GM12892 (cell line): Measurements from ENCODE around the gene SYNJ2.

ENCODE experiments used
- DNase-seq: peaks from one replicate; pipeline ENCODE4 v3.0.0; 2011; ENCODE audit not compliant: insufficient read length
- FAIRE-seq: peaks from 2 replicates; lab custom pipeline; 2011; peaks lifted over from hg19 to GRCh38; lab: Jason Lieb, UNC
- POLR2A ChIP-seq: IDR thresholded peaks from 2 replicates; pipeline ENCODE4 v1.6.1; 2011; ENCODE audit warnings: low read depth, low read length, control low read depth
- POLR2AphosphoS5 ChIP-seq: IDR thresholded peaks from 2 replicates; pipeline ENCODE4 v1.6.1; 2011; ENCODE audit warnings: low read depth, low read length, control low read depth
- TAF1 ChIP-seq: IDR thresholded peaks from 2 replicates; pipeline ENCODE4 v1.6.1; 2011; ENCODE audit warnings: low read depth, mild to moderate bottlenecking, control low read depth, low read length, borderline replicate concordance

SYNJ2 gene

DNA sequence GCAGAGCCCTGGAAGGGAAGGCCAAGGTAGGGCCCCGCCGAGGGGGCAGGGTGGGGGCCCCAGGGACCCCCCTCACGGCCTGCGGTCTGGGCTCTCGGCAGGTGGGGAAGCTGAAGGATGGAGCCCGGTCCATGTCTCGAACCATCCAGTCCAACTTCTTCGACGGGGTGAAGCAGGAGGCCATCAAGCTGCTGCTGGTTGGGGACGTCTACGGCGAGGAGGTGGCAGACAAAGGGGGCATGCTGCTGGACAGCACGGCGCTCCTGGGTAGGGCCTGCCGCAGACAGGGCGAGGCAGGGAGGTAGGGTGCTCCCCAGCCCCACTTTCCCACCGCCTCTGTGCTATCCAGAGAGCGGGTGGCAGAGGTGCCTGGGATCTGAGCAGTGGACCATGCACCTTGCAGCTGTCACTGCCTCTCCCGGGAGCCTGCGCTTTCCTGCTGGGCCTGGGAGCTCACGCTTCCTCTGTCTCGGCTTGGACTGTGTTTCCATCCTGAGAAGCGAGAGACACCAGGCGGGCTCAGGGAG, 83.1 kb downstream of the SYNJ2 start:
- no peak for FAIRE-seq
- no peak for TF ChIP-seq POLR2AphosphoS5
- no peak for TF ChIP-seq POLR2A
- TF ChIP-seq TAF1: no peak
- no peak for DNase-seq

DNA sequence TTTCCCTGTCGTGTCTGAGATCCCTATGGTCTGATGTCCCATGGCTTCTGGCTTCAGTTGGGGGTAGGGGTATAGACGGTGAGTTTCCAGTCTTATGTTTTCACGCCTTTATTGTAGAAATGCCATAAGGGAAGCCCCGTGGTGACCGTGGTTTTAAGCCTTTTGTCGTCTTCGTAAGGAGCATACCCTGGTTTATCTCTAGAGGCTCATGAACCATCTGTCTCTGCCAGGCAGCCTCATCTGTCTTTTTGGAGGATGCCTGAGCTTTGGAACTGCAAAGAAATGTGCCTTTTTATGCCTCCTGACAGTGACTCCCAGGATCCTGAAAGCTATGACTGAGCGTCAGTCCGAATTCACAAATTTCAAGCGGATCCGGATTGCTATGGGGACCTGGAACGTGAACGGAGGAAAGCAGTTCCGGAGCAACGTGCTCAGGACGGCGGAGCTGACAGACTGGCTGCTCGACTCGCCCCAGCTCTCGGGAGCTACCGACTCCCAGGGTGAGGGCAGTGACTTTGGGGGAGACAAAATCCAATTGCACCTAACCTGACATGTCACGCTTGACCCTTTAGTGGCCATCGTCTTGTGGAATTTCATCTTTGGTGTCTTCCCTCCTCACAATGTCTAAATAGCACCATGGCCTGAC, 84.6 kb downstream of the SYNJ2 start:
- no peak for FAIRE-seq
- no peak for DNase-seq
- TF ChIP-seq POLR2A (no peak), TAF1 (no peak), POLR2AphosphoS5 (no peak)

GRCh38 chr6:158067436-158068015, 85.9 kb downstream of the SYNJ2 start:
- DNase-seq (no peak), FAIRE-seq (no peak)
- TF ChIP-seq POLR2AphosphoS5 (no peak), TAF1 (no peak), POLR2A (no peak)

DNA sequence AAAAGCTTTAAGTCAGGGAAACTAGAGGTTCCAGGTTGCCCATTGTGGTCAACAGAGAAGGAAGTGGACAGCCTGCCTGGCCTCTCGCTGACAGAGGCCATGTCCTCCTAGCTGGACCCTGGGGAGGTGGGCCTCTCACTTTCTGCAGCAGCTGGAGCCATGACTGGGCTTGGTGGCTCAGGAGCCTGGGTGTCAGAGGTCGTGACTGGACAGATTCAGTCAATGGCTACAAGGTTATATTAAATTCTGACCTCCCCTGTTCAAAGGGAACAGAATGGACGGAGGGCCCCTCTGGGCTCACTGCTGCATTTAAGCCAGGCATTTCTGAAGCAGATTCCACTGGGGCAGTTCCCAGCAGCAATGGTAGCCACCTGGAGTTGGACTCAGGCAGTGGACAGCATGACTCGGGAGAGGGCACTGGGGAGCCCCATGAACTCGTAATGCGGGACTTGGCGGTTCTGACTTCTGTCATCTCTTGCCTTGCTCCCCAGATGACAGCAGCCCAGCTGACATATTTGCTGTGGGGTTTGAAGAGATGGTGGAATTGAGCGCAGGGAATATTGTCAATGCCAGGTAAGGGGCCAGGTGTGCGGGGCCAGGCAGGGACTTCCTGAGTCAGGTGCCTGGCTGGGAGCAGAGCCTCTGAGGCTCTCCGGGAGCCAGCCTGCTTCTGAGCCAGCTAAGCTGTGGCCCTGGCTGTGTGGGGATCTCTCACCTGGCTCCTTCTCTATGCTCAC, 86.7 kb downstream of the SYNJ2 start:
- TF ChIP-seq TAF1 (no peak), POLR2A (no peak), POLR2AphosphoS5 (no peak)
- DNase-seq (no peak), FAIRE-seq (no peak)

DNA sequence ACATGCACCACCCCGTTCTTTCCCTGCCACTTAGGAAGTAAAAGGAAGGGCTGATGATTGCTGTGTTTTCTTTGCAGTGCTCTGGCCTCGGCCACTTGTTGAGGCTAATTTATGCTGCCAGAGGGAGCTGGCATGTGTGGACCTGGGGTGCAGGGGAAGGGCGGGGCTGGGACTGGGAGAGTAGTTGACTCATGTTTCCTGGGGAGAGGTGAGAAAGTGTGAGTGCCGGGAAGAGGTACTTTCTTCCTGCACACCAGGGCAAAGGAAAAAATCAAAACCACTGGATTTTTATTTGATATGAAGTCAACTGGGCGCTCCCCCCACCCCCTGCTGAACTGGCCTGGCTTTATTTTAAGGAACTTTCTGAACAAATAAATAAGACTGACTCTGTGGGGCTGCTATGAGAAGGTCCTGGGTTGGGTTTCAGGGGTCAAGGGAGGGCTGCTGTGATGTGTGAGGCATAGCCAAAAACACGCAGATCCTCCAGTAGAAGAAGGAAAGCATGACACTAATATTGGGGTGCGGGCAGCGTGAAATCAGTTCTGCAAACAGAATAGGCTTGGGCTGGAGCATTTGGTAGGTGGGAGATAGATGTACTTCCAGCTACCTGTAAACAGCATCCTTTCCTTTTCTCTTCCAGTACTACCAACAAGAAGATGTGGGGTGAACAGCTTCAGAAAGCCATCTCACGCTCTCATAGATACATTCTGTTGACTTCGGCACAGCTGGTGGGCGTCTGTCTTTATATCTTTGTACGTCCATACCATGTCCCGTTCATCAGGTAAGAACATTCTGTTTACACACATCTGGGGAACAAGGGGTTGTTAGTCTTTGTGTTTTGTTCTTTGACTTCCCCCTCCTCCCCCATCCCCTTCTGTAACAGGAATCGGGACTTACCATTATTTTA, 87.5 kb downstream of the SYNJ2 start:
- DNase-seq: no peak
- TF ChIP-seq TAF1 (no peak), POLR2A (no peak), POLR2AphosphoS5 (no peak)
- no peak for FAIRE-seq

DNA sequence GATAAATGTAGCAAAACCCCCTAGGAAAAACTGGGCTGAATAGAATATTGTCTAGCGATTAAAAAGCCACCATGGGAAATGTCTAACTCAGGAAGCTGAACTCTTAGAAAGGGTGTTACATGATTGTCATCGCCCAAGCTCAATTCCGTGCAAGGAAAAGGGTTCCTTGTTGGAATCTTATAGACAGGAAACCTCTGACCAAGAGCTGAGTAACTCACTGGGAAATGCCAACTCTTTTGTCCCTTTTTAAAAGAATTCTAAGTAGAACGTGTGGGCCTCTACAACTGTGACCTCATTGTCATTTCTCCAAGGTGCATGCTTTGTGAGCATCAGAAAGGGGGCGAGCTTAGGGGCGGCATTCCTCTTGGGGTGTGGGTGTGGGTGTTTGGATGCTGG, 88.1 kb downstream of the SYNJ2 start:
- DNase-seq: no peak
- no peak for FAIRE-seq
- no peak for TF ChIP-seq POLR2A
- TF ChIP-seq TAF1: no peak
- TF ChIP-seq POLR2AphosphoS5: no peak

- DNase-seq (no peak), FAIRE-seq (no peak)
- no peak for TF ChIP-seq POLR2AphosphoS5
- no peak for TF ChIP-seq POLR2A
- TF ChIP-seq TAF1: no peak
Measured at GRCh38 chr6:158070513-158070912, 88.8 kb downstream of the SYNJ2 start.

DNA sequence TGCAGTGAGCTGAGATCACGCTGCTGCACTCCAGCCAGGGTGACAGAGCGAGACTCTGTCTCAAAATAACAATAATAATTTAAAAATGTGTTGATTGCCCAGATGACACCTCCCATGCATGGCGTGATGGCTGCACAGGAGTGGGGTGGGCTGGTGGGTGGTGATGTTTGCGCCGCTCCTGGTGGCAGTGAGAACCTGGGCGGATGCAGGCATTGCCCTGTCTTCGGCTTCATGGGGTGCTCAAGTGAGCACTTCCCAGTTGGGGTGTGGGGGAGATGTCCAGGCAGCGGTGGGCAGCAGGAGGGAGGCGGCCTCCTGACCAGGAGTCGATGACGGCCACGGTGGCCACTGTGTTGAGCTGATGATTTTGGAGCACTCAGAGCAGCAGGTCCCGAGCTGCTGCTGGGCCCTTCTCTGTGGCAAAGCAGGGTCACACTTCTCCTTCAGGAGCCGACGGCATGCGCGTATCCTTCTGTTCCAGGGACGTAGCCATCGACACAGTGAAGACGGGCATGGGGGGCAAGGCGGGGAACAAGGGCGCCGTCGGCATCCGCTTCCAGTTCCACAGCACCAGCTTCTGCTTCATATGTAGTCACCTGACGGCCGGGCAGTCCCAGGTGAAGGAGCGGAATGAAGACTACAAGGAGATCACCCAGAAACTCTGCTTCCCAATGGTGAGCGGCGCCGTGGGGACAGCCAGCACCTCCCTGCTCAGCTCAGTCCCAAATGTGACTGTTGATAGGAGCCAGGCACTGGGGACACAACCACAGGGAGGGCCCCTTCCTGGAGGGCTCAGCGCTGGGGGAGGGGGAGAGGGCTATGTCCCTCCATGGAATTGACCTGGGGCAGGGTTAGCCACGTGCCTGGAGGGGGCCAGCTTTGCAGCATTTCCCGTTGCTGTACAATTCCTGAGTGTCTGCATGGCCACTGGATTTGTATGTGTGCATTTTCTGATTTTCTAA, 89.7 kb downstream of the SYNJ2 start:
- TF ChIP-seq POLR2AphosphoS5: no peak
- TF ChIP-seq TAF1: no peak
- no peak for TF ChIP-seq POLR2A
- FAIRE-seq (no peak), DNase-seq (no peak)

GRCh38 chr6:158072083-158072721, 90.5 kb downstream of the SYNJ2 start:
- peak; percentile 71 for DNase-seq
- peak; percentile 97 for FAIRE-seq
- TF ChIP-seq POLR2AphosphoS5: no peak
- TF ChIP-seq TAF1: no peak
- no peak for TF ChIP-seq POLR2A

- TF ChIP-seq TAF1 (no peak), POLR2A (no peak), POLR2AphosphoS5 (no peak)
- DNase-seq (no peak), FAIRE-seq (no peak)
Measured at GRCh38 chr6:158073776-158074175, 92.1 kb downstream of the SYNJ2 start.
